T-cell (primary cell): ENCODE results near the gene BAG5. TPM values are rescaled to one million over a fixed set of nuclear protein-coding genes. Genes with fewer than 3 reads are reported as not detected.

ENCODE experiments used
- ATAC-seq, 4 experiments: fragments of 200-7000 bp in 3 of 4; fragments of 150-1000 bp in 1 of 4; cut with Tn5 transposase; replicated peaks in 1 of 4; 1 replicate in 3 of 4; 2 replicates in 1 of 4; pipeline ENCODE4 v1.10.0; 2021; ENCODE audit warnings: moderate library complexity in 3 of 4, mild to moderate bottlenecking in 2 of 4, moderate number of reproducible peaks in 1 of 4
- CTCF ChIA-PET, 2 donors: fragments of 300-600 bp; sonication (Branson Sonifier 250); formaldehyde crosslinking; loops; one replicate each; lab custom pipeline; 2022; ENCODE audit warnings: antibody characterized with exemption in 2 of 2; lab: Charles Lee
- POLR2A ChIA-PET, 2 donors: fragments of 300-600 bp; sonication (Branson Sonifier 250); formaldehyde crosslinking; loops; one replicate each; lab custom pipeline; 2022; ENCODE audit warnings: antibody characterized with exemption in 2 of 2; lab: Charles Lee
- DNase-seq, 35 experiments: peaks; one replicate each; pipeline versions ENCODE4 v3.0.0 to v3.0.0-alpha.2; 2013 to 2023
- H3K27ac ChIP-seq: one replicate; pipeline ENCODE4 v1.5.1; 2013; ENCODE audit warnings: low read length
- H3K27me3 ChIP-seq, 2 experiments: replicated peaks in 1 of 2; 1 replicate in 1 of 2; 2 replicates in 1 of 2; pipeline versions ENCODE4 v1.6.1 to v1.7.0; 2013; ENCODE audit warnings: low read length in 1 of 2, mixed read lengths in 1 of 2; ENCODE audit not compliant: control insufficient read depth in 2 of 2, insufficient read depth in 2 of 2; ENCODE audit errors: extremely low read depth in 1 of 2
- H3K36me3 ChIP-seq, 2 donors: 1 replicate in 1 of 2; 2 replicates in 1 of 2; pipeline versions ENCODE4 v1.6.1 to v1.7.0; 2013; ENCODE audit warnings: low read length in 1 of 2; ENCODE audit not compliant: control insufficient read depth in 2 of 2, insufficient read depth in 1 of 2; ENCODE audit errors: extremely low read depth in 1 of 2
- H3K4me1 ChIP-seq, 2 experiments: 1 replicate in 1 of 2; 2 replicates in 1 of 2; pipeline versions ENCODE4 v1.6.1 to v1.7.0; 2013; ENCODE audit warnings: low read length in 2 of 2, mixed read lengths in 1 of 2; ENCODE audit not compliant: insufficient read depth in 2 of 2, control insufficient read depth in 1 of 2; ENCODE audit errors: extremely low read depth in 1 of 2
- H3K4me3 ChIP-seq, 2 donors: 1 replicate in 1 of 2; 2 replicates in 1 of 2; pipeline versions ENCODE4 v1.5.1 to v1.7.0; 2013; ENCODE audit warnings: mild to moderate bottlenecking in 2 of 2, low read length in 1 of 2, moderate library complexity in 1 of 2; ENCODE audit not compliant: control insufficient read depth in 1 of 2; ENCODE audit errors: extremely low read depth in 1 of 2
- H3K9me3 ChIP-seq: 2 replicates; pipeline ENCODE4 v1.7.0; 2013
- H3K27ac Mint-ChIP-seq, 2 donors: one replicate each; pipeline ENCODE4 v1.8.0; 2020 to 2021; ENCODE audit warnings: mild to moderate bottlenecking in 2 of 2, mixed read lengths in 2 of 2
- H3K27me3 Mint-ChIP-seq, 2 donors: one replicate each; pipeline ENCODE4 v1.8.0; 2021 to 2022; ENCODE audit warnings: mixed read lengths in 2 of 2
- H3K36me3 Mint-ChIP-seq: one replicate; pipeline ENCODE4 v1.8.0; 2021; ENCODE audit warnings: mixed read lengths
- H3K4me1 Mint-ChIP-seq, 3 donors: one replicate each; pipeline ENCODE4 v1.8.0; 2020 to 2022; ENCODE audit warnings: mixed read lengths in 3 of 3, mild to moderate bottlenecking in 1 of 3
- H3K4me3 Mint-ChIP-seq, 3 donors: one replicate each; pipeline ENCODE4 v1.8.0; 2020 to 2022; ENCODE audit warnings: mild to moderate bottlenecking in 3 of 3, mixed read lengths in 3 of 3, moderate library complexity in 3 of 3
- H3K9me3 Mint-ChIP-seq, 3 donors: one replicate each; pipeline ENCODE4 v1.8.0; 2020 to 2022; ENCODE audit warnings: mixed read lengths in 3 of 3
- WGBS: methylation state at CpG from one replicate; pipeline ENCODE4 v1.1.5; 2013; ENCODE audit warnings: missing lambda C conversion rate; ENCODE audit not compliant: insufficient coverage; 5-methylcytosine and 5-hydroxymethylcytosine counted together
- total RNA-seq, 35 experiments: library from RNA in 6 of 35; stranded (reverse) in 6 of 35; fragments of 120-200 nt in 1 of 35; gene quantifications; one replicate each; pipeline versions ENCODE4 v1.2.1 to v1.2.4 and lab custom pipeline; 2013 to 2026

BAG5 gene
- total RNA-seq, 5 donors from 2014 or later (not counting 1 experiment from before 2014, with no cell fraction given), result 28.2 to 36.3 (median 31.1) TPM

- ATAC-seq, result no peak
- no peaks in the 10 kb centered on the region for H3K4me1 ChIP-seq
- peaks cover 3 to 15% of the 10 kb centered on the region in 2 donors for H3K36me3 ChIP-seq
- ChIA-PET POLR2A (no interaction called here), CTCF (interaction anchor here (0.5 to 0.6 kb wide), 3 partner anchors 31 to 302 kb away, joined by 3 to 4 read pairs (median 3); no protein-coding TSS in a partner anchor)
- H3K4me3 ChIP-seq, result no peak overlapping the region
- no peaks in the 10 kb centered on the region for H3K27me3 ChIP-seq
- Mint-ChIP-seq H3K4me1 (peaks cover 0 to 6% (median 3%) of the 10 kb centered on the region in 3 donors), H3K4me3 (no peak overlapping the region), H3K27ac (no peak overlapping the region), H3K27me3 (no peaks in the 10 kb centered on the region), H3K9me3 (no peaks in the 10 kb centered on the region), H3K36me3 (peaks cover 4% of the 10 kb centered on the region)
- H3K9me3 ChIP-seq, result no peaks in the 10 kb centered on the region
- no peak overlapping the region for H3K27ac ChIP-seq
- 95% methylated on average over 7 of the region's 11 CpGs for WGBS
- DNase-seq, result no peak
These were observed 52.4 kb downstream of the BAG5 start for GRCh38 chr14:103509864-103510723.

DNA sequence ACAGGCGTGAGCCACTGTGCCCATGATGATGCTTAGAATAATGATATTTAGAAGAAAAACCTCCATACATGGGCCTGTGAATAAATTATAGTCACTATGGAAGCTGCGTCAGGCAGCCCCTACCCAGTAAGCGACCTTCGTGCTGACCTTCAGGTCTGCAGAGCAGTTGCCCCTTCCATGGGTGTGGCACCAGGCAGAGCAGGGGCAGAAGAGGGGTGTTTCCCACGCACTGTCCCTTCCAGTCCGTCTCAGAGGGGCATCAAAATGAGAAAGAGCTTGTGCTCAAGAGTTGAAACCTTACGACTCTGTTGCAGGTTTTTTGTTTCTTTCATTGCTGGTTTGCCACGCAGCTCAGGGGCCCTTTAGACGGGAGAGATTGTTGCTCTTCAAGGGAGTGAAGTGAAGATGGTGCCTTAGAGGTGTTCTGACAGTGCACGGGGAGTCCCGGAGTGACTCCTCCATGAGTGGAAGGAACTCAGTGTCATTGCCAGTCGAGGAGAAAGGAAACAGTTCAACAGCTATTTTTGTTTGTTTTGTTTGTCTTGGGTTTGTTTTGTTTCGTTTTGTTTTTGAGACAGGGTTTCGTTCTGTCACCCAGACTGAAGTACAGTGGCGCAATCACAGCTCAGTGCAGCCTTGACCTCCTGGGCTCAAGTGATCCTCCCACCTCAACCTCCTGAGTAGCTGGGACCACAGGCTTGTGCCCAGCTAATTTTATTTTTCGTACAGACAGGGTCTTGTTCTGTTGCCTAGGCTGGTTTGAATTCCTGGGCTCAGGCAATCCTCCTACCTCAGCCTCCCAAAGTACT is 53.7 kb downstream of the BAG5 start:
- Histone ChIP-seq H3K27me3 (no peaks in the 10 kb centered on the region), H3K27ac (no peak overlapping the region), H3K36me3 (peaks cover 7 to 24% of the 10 kb centered on the region in 2 donors), H3K4me3 (no peak overlapping the region), H3K9me3 (no peaks in the 10 kb centered on the region), H3K4me1 (no peaks in the 10 kb centered on the region)
- ChIA-PET POLR2A (no interaction called here), CTCF (interaction anchor here (0.7 kb wide), 2 partner anchors 11 to 19 kb away, joined by 3 to 4 read pairs; no protein-coding TSS in a partner anchor)
- 90% methylated on average over 11 of the region's 16 CpGs for WGBS
- Mint-ChIP-seq H3K27ac (no peak overlapping the region), H3K27me3 (no peaks in the 10 kb centered on the region), H3K4me1 (peaks cover 0 to 1% (median 0%) of the 10 kb centered on the region in 3 donors), H3K36me3 (peaks cover 13% of the 10 kb centered on the region), H3K9me3 (no peaks in the 10 kb centered on the region), H3K4me3 (no peak overlapping the region)
- ATAC-seq (no peak), DNase-seq (no peak)

DNA sequence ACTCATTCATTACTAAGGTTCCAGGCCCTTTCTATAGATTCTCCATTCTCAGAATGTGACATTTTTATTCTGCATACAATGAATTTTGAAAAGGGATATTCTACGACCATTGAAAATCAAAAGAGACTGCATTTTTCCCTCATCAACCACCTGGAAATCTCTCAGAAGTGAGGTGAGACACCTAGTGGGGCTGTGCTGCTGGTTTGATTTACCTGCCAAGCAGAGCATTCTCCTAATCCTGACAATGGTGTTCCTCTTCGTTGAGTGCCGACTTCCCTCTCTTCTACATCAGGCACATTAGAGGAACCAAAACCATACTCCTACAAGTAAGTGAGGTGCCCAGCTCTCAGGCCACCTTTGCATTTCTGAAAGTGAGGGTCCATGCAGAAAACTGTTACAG is 54.7 kb downstream of the BAG5 start:
- Histone ChIP-seq H3K36me3 (peaks cover 7 to 34% of the 10 kb centered on the region in 2 donors), H3K9me3 (no peaks in the 10 kb centered on the region), H3K27me3 (no peaks in the 10 kb centered on the region), H3K4me3 (no peak overlapping the region), H3K27ac (no peak overlapping the region), H3K4me1 (no peaks in the 10 kb centered on the region)
- 92% methylated on average over 2 of the region's 3 CpGs for whole genome bisulfite sequencing
- no peaks in the 10 kb centered on the region for H3K9me3 Mint-ChIP-seq
- H3K4me1 Mint-ChIP-seq, result peaks cover 0 to 1% (median 0%) of the 10 kb centered on the region in 3 donors
- no peaks in the 10 kb centered on the region for H3K27me3 Mint-ChIP-seq
- DNase-seq (no peak), ATAC-seq (no peak)
- ChIA-PET POLR2A (no interaction called here), CTCF (no interaction called here)
- H3K36me3 Mint-ChIP-seq, result peaks cover 20% of the 10 kb centered on the region
- H3K27ac Mint-ChIP-seq, result no peak overlapping the region
- H3K4me3 Mint-ChIP-seq, result no peak overlapping the region

Other genes starting within 250 kb of the BAG5 start
- gene EIF5, start 228.4 kb downstream of the BAG5 start, total RNA-seq, result 100 to 1,000 TPM; 223 to 650 (median 261) TPM
- 100 to 1,000 TPM in 4 of 5 donors, 10 to 100 TPM in 1; 94.7 to 128 (median 107) TPM for gene MARK3, start 177.2 kb downstream of the BAG5 start, total RNA-seq
- 1 to 10 TPM; 4.7 to 7.6 (median 6.6) TPM for gene CKB, start 39.8 kb downstream of the BAG5 start, total RNA-seq
- 10 to 100 TPM; 10.0 to 20.3 (median 17.6) TPM for gene TRMT61A, start 33.5 kb downstream of the BAG5 start, total RNA-seq
- gene COA8, start 303 bp upstream of the BAG5 start, total RNA-seq, result 10 to 100 TPM; 17.7 to 27.5 (median 22.3) TPM
- gene KLC1, start 66.6 kb upstream of the BAG5 start, total RNA-seq, result 100 to 1,000 TPM; 177 to 241 (median 219) TPM
- 10 to 100 TPM in 3 of 5 donors, 1 to 10 TPM in 2; 7.4 to 15.1 (median 12.9) TPM for gene XRCC3, start 152.8 kb upstream of the BAG5 start, total RNA-seq
- 10 to 100 TPM in 4 of 5 donors, 1 to 10 TPM in 1; 8.8 to 22.8 (median 22.1) TPM for gene ZFYVE21, start 153.2 kb upstream of the BAG5 start, total RNA-seq